HCT116 (cell line): ENCODE results near the gene NELL1. TPM values are rescaled to one million over a fixed set of nuclear protein-coding genes. Genes with fewer than 3 reads are reported as not detected.

ENCODE experiments used
- ATAC-seq: fragments of 200-7000 bp; cut with Tn5 transposase; 2 replicates; pipeline ENCODE4 v1.9.1; 2020; ENCODE audit warnings: mild to moderate bottlenecking, moderate library complexity
- BruUV-seq: library from RNA; stranded (reverse); fragments of 400-500 nt; replicated peaks from 2 replicates; lab custom pipeline; 2021; lab: Mats Ljungman, UMichigan
- CTCF ChIA-PET: fragments of 300-600 bp; sonication (Branson Sonifier 250); formaldehyde crosslinking; loops from one replicate; lab custom pipeline; 2021; ENCODE audit warnings: antibody characterized with exemption; lab: Charles Lee
- POLR2A ChIA-PET: fragments of 300-600, 350-600 bp; sonication (Branson Sonifier 250); formaldehyde crosslinking; loops from one replicate; lab custom pipeline; 2021; ENCODE audit warnings: antibody characterized with exemption; lab: Charles Lee
- RAD21 ChIA-PET, 2 experiments: fragments of 300-600 bp; sonication (Branson Sonifier 250); formaldehyde crosslinking; loops; one replicate each; lab custom pipeline; 2023; ENCODE audit warnings: low total read pairs in 2 of 2; ENCODE audit not compliant: uncharacterized antibody in 2 of 2, unreplicated experiment in 2 of 2, low non-redundant PET in 1 of 2; lab: Charles Lee
- DNase-seq: peaks from one replicate; pipeline ENCODE4 v3.0.0-alpha.2; 2010; ENCODE audit warnings: low read depth, low spot score
- H2AFZ ChIP-seq: fragments of 200-600 bp; shearing (Covaris generic), sonication (generic); 2 replicates; pipeline ENCODE4 v1.6.1; 2017; ENCODE audit warnings: low read depth, mixed run types, mixed read lengths, antibody characterized with exemption, low read length; ENCODE audit not compliant: poor library complexity, severe bottlenecking
- H3K27ac ChIP-seq: 2 replicates; pipeline ENCODE4 v1.5.1; 2012; ENCODE audit warnings: low read depth, low read length
- H3K27me3 ChIP-seq: fragments of 200-600 bp; sonication (generic); 2 replicates; pipeline ENCODE4 v1.6.1; 2016; ENCODE audit warnings: mixed run types, low read length, mixed read lengths; ENCODE audit not compliant: insufficient read depth
- H3K36me3 ChIP-seq, 2 experiments: fragments of 200-500 bp in 1 of 2; fragments of 200-600 bp in 1 of 2; sonication (Bioruptor generic) in 1 of 2; sonication (generic) in 1 of 2; 2 replicates each; pipeline versions ENCODE4 v1.5.1 to v1.6.1; 2014 to 2016; ENCODE audit warnings: low read length in 2 of 2, inconsistent platforms in 1 of 2, mixed read lengths in 1 of 2, mixed run types in 1 of 2; ENCODE audit not compliant: insufficient read depth in 2 of 2, control insufficient read depth in 1 of 2
- H3K4me1 ChIP-seq, 2 experiments: fragments of 200-600 bp in 1 of 2; sonication (generic) in 1 of 2; 2 replicates each; pipeline versions ENCODE4 v1.5.1 to v1.6.1; 2012 to 2017; ENCODE audit warnings: low read length in 2 of 2, inconsistent platforms in 1 of 2, mild to moderate bottlenecking in 1 of 2, mixed read lengths in 1 of 2, mixed run types in 1 of 2, moderate library complexity in 1 of 2; ENCODE audit not compliant: insufficient read depth in 2 of 2, control insufficient read depth in 1 of 2
- H3K4me2 ChIP-seq: fragments of 200-600 bp; sonication (generic); 2 replicates; pipeline ENCODE4 v1.6.1; 2017; ENCODE audit warnings: mixed run types, low read length, mixed read lengths
- H3K4me3 ChIP-seq, 2 experiments: fragments of 200-600 bp in 1 of 2; sonication (generic) in 1 of 2; replicated peaks in 1 of 2; 2 replicates each; pipeline ENCODE4 v1.5.1; 2011 to 2016; ENCODE audit warnings: low read length in 2 of 2, control low read depth in 1 of 2, low read depth in 1 of 2, mild to moderate bottlenecking in 1 of 2, mixed read lengths in 1 of 2, mixed run types in 1 of 2
- H3K79me2 ChIP-seq: fragments of 200-600 bp; sonication (generic); 2 replicates; pipeline ENCODE4 v1.6.1; 2017; ENCODE audit warnings: mild to moderate bottlenecking, mixed run types, low read length, moderate library complexity, mixed read lengths; ENCODE audit not compliant: insufficient read depth
- H3K9ac ChIP-seq: fragments of 200-600 bp; sonication (generic); 2 replicates; pipeline ENCODE4 v1.6.1; 2016; ENCODE audit warnings: low read length, mixed read lengths
- H3K9me2 ChIP-seq: fragments of 200-600 bp; sonication (generic), shearing (Covaris generic); 2 replicates; pipeline ENCODE4 v1.6.1; 2017; ENCODE audit warnings: mixed run types, mild to moderate bottlenecking, moderate library complexity; ENCODE audit not compliant: insufficient read depth
- H3K9me3 ChIP-seq, 2 experiments: fragments of 200-500 bp in 1 of 2; fragments of 200-600 bp in 1 of 2; sonication (Bioruptor generic) in 1 of 2; sonication (generic) in 1 of 2; 2 replicates each; pipeline ENCODE4 v1.6.1; 2014 to 2017; ENCODE audit warnings: low read length in 2 of 2, mixed read lengths in 2 of 2, inconsistent platforms in 1 of 2, low read depth in 1 of 2, mild to moderate bottlenecking in 1 of 2, mixed run types in 1 of 2, moderate library complexity in 1 of 2; ENCODE audit not compliant: control insufficient read depth in 1 of 2, insufficient read depth in 1 of 2
- H4K20me1 ChIP-seq: fragments of 200-600 bp; sonication (generic), shearing (Covaris generic); 2 replicates; pipeline ENCODE4 v1.6.1; 2017; ENCODE audit warnings: mixed run types, mild to moderate bottlenecking, moderate library complexity; ENCODE audit not compliant: insufficient read depth
- ATF3 ChIP-seq: IDR thresholded peaks from 2 replicates; pipeline ENCODE4 v1.6.1; 2012
- CEBPB ChIP-seq: IDR thresholded peaks from 2 replicates; pipeline ENCODE4 v1.6.1; 2012; ENCODE audit warnings: low read depth
- EGR1 ChIP-seq: IDR thresholded peaks from 2 replicates; pipeline ENCODE4 v1.6.1; 2012; ENCODE audit warnings: low read depth
- ELF1 ChIP-seq: IDR thresholded peaks from 2 replicates; pipeline ENCODE4 v1.6.1; 2012; ENCODE audit warnings: low read depth, borderline replicate concordance
- EZH2 ChIP-seq: fragments of 200-600 bp; sonication (generic); IDR thresholded peaks from 2 replicates; pipeline ENCODE4 v1.6.1; 2017; ENCODE audit warnings: antibody characterized with exemption, mixed run types
- EZH2phosphoT487 ChIP-seq: fragments of 200-600 bp; IDR thresholded peaks from 2 replicates; pipeline ENCODE4 v1.6.1; 2018; ENCODE audit warnings: antibody characterized with exemption, borderline replicate concordance
- FOSL1 ChIP-seq: IDR thresholded peaks from 2 replicates; pipeline ENCODE4 v1.6.1; 2012; ENCODE audit warnings: low read depth
- JUND ChIP-seq: IDR thresholded peaks from 2 replicates; pipeline ENCODE4 v1.6.1; 2012
- MAX ChIP-seq: IDR thresholded peaks from 2 replicates; pipeline ENCODE4 v1.6.1; 2012
- POLR2A ChIP-seq: IDR thresholded peaks from 2 replicates; pipeline ENCODE4 v1.7.0; 2011; ENCODE audit warnings: borderline replicate concordance; ENCODE audit not compliant: insufficient read depth, insufficient read length; ENCODE audit errors: extremely low read depth
- POLR2AphosphoS5 ChIP-seq: IDR thresholded peaks from 2 replicates; pipeline ENCODE4 v1.6.1; 2011; ENCODE audit warnings: mild to moderate bottlenecking, low read depth, low read length, moderate library complexity
- SIN3A ChIP-seq: IDR thresholded peaks from 2 replicates; pipeline ENCODE4 v1.6.1; 2012; ENCODE audit warnings: low read depth
- SP1 ChIP-seq: IDR thresholded peaks from 2 replicates; pipeline ENCODE4 v1.6.1; 2012; ENCODE audit warnings: low read depth
- SRF ChIP-seq: IDR thresholded peaks from 2 replicates; pipeline ENCODE4 v1.6.1; 2012; ENCODE audit warnings: low read depth
- TCF7L2 ChIP-seq: IDR thresholded peaks from 2 replicates; pipeline ENCODE4 v1.7.0; 2011; ENCODE audit warnings: borderline replicate concordance, inconsistent platforms; ENCODE audit not compliant: insufficient read depth, insufficient read length; ENCODE audit errors: extremely low read depth
- YY1 ChIP-seq: IDR thresholded peaks from 2 replicates; pipeline ENCODE4 v1.6.1; 2011; ENCODE audit warnings: low read length, low read depth, moderate library complexity, mild to moderate bottlenecking; ENCODE audit not compliant: insufficient replicate concordance; ENCODE audit errors: extremely low read depth
- ZNF274 ChIP-seq: fragments of 200-500 bp; sonication (Bioruptor generic); IDR thresholded peaks from 2 replicates; pipeline ENCODE4 v1.6.1; 2014; ENCODE audit warnings: mild to moderate bottlenecking, low read depth, low read length, inconsistent platforms
- intact Hi-C: fragments of 100-400 bp; cut with micrococcal nuclease; formaldehyde crosslinking; loops from 2 replicates; pipeline ENCODE4 v1.10.0; 2022
- total RNA-seq: library from RNA; stranded (reverse); gene quantifications from one replicate; pipeline ENCODE4 v1.2.1, GENCODE V29; 2021; ENCODE audit not compliant: unreplicated experiment
- TF ChIP-seq, protein P1 (sequence below): IDR thresholded peaks from 2 replicates; pipeline ENCODE4 v1.6.1; 2011; ENCODE audit warnings: mild to moderate bottlenecking, low read length, moderate library complexity; ENCODE audit not compliant: insufficient replicate concordance; ENCODE audit errors: extremely low read depth

NELL1 gene
- total RNA-seq, 1 experiment from 2014 or later, result not detected

GRCh38 chr11:21122523-21122922 lies 453.1 kb downstream of the NELL1 start:
- ChIA-PET CTCF (no interaction called here), RAD21 (no interaction called here), POLR2A (no interaction called here)
- Histone ChIP-seq H3K27me3 (no peaks in the 10 kb centered on the region), H3K36me3 (no peaks in the 10 kb centered on the region), H3K27ac (no peak overlapping the region), H3K9me3 (peaks cover 13 to 23% of the 10 kb centered on the region in 2 experiments; a peak in 2 of 4 replicates), H3K4me1 (no peaks in the 10 kb centered on the region), H3K79me2 (no peaks in the 10 kb centered on the region), H3K9ac (no peak overlapping the region), H3K4me3 (no peak overlapping the region), H4K20me1 (no peaks in the 10 kb centered on the region), H3K9me2 (no peaks in the 10 kb centered on the region), H2AFZ (no peak overlapping the region), H3K4me2 (no peak overlapping the region)
- no peak for TF ChIP-seq POLR2AphosphoS5
- no peak for TF ChIP-seq TCF7L2
- TF ChIP-seq EZH2, result no peak
- TF ChIP-seq JUND, result no peak
- TF ChIP-seq EGR1, result no peak
- DNase-seq, result no peak
- no TSS peak for BruUV-seq
- intact Hi-C loops, result no loop called here
- no peak for ATAC-seq

GRCh38 chr11:21132146-21132720 lies 462.8 kb downstream of the NELL1 start:
- H3K4me3 ChIP-seq, result no peak overlapping the region
- no peaks in the 10 kb centered on the region for H3K36me3 ChIP-seq
- H3K27ac ChIP-seq, result no peak overlapping the region
- no peak for DNase-seq
- H2AFZ ChIP-seq, result no peak overlapping the region
- no peak for ATAC-seq
- H3K27me3 ChIP-seq, result no peaks in the 10 kb centered on the region
- intact Hi-C loops, result no loop called here
- RAD21 ChIA-PET, result no interaction called here
- POLR2A ChIA-PET, result no interaction called here
- no peaks in the 10 kb centered on the region for H3K9me2 ChIP-seq
- no peak overlapping the region for H3K9ac ChIP-seq
- no peaks in the 10 kb centered on the region for H3K79me2 ChIP-seq
- peaks cover 3 to 10% of the 10 kb centered on the region in 2 experiments; a peak in 2 of 4 replicates for H3K9me3 ChIP-seq
- no peaks in the 10 kb centered on the region for H4K20me1 ChIP-seq
- no peaks in the 10 kb centered on the region for H3K4me1 ChIP-seq
- no peak overlapping the region for H3K4me2 ChIP-seq
- no TSS peak for BruUV-seq
- CTCF ChIA-PET, result no interaction called here
- no peak for TF ChIP-seq ZNF274
- no peak for TF ChIP-seq SRF
- TF ChIP-seq FOSL1, result no peak
- TF ChIP-seq POLR2A, result no peak
- no peak for TF ChIP-seq TCF7L2
- no peak for TF ChIP-seq ATF3
- TF ChIP-seq, protein P1, sequence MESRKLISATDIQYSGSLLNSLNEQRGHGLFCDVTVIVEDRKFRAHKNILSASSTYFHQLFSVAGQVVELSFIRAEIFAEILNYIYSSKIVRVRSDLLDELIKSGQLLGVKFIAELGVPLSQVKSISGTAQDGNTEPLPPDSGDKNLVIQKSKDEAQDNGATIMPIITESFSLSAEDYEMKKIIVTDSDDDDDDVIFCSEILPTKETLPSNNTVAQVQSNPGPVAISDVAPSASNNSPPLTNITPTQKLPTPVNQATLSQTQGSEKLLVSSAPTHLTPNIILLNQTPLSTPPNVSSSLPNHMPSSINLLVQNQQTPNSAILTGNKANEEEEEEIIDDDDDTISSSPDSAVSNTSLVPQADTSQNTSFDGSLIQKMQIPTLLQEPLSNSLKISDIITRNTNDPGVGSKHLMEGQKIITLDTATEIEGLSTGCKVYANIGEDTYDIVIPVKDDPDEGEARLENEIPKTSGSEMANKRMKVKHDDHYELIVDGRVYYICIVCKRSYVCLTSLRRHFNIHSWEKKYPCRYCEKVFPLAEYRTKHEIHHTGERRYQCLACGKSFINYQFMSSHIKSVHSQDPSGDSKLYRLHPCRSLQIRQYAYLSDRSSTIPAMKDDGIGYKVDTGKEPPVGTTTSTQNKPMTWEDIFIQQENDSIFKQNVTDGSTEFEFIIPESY, result no peak
- no peak for TF ChIP-seq SP1
- TF ChIP-seq EZH2phosphoT487, result no peak
- no peak for TF ChIP-seq SIN3A
- no peak for TF ChIP-seq CEBPB
- TF ChIP-seq YY1, result no peak
- no peak for TF ChIP-seq MAX
- TF ChIP-seq ELF1, result no peak
